Limb (tissue), 2 donors: ENCODE measurements around the gene TVP23B.
A peak's percentile ranks its signal among the peaks of the same experiment; 100 is the strongest.
"Not testable (repeated sequence)": the region's sequence is repeated elsewhere in the genome, so short reads cannot be mapped to it uniquely, and the experiment has no call there.

ENCODE experiments used
- DNase-seq, 2 donors: peaks; one replicate each; pipeline ENCODE4 v3.0.0-alpha.2; 2016; ENCODE audit errors: extremely low spot score in 2 of 2

TVP23B gene

GRCh38 chr17:18791402-18791801 lies 10.4 kb downstream of the TVP23B start:
- DNase-seq, result not testable (repeated sequence)

- not testable (repeated sequence) for DNase-seq
These were observed 13.9 kb downstream of the TVP23B start for GRCh38 chr17:18794841-18795240.

- not testable (repeated sequence) for DNase-seq
These were observed 15.9 kb downstream of the TVP23B start for GRCh38 chr17:18796887-18797286.

- not testable (repeated sequence) for DNase-seq
These were observed 22.7 kb downstream of the TVP23B start for GRCh38 chr17:18803458-18804245.

- not testable (repeated sequence) for DNase-seq
These were observed 34.9 kb downstream of the TVP23B start for GRCh38 chr17:18815924-18816323.

GRCh38 chr17:18816489-18817371 lies 35.7 kb downstream of the TVP23B start:
- peak; percentile 22 to 72 for DNase-seq

GRCh38 chr17:18821430-18821829 lies 40.4 kb downstream of the TVP23B start:
- DNase-seq, result not testable (repeated sequence)

GRCh38 chr17:18827613-18828012 lies 46.6 kb downstream of the TVP23B start:
- not testable (repeated sequence) for DNase-seq

- no peak for DNase-seq
These were observed 67.5 kb downstream of the TVP23B start for GRCh38 chr17:18848501-18848900.

GRCh38 chr17:18850679-18851078 lies 69.7 kb downstream of the TVP23B start:
- no peak for DNase-seq

GRCh38 chr17:18851201-18851600 lies 70.2 kb downstream of the TVP23B start:
- no peak for DNase-seq

- no peak for DNase-seq
These were observed 74.0 kb downstream of the TVP23B start for GRCh38 chr17:18854956-18855355.

GRCh38 chr17:18855831-18856569 lies 75.0 kb downstream of the TVP23B start:
- peak; percentile 93 to 95 for DNase-seq
